ENCODE measurements around the gene NDC80. TPM values are rescaled to one million over a fixed set of nuclear protein-coding genes. Genes with fewer than 3 reads are reported as not detected.

The NDC80 gene
- total and polyA plus RNA-seq, 9 of the 15 experiments (the other 6 are each of a cell fraction or from before 2014, with no cell fraction given) = 65.2 to 97.9 (median 83.3) TPM

- TF ChIP-seq CHD7 (IDR thresholded peaks at IDR 0.05; ENCODE audit: low read depth, low read length) (no peak), DDX20 (tag; IDR thresholded peaks at IDR 0.05; ENCODE audit: low read depth) (no peak), PRPF4 (IDR thresholded peaks at IDR 0.05; ENCODE audit: insufficient read depth, low read depth, low read length, poor library complexity, severe bottlenecking) (peak; percentile 76), ZFP36 (IDR thresholded peaks at IDR 0.05; ENCODE audit: low read depth, low read length, partially characterized antibody) (no peak)
Measured at GRCh38 chr18:2655178-2655953, 84.0 kb downstream of the NDC80 start, which contains the start of gene SMCHD1 (continued).

All from K562 (cell line).